Neural progenitor cell (in vitro differentiated cells): ENCODE results near the gene C1QBP.

Source experiments
- CTCF ChIP-seq: fragments of 200-600 bp; sonication (generic); IDR thresholded peaks from 2 replicates; pipeline ENCODE4 v1.5.1; 2017; ENCODE audit warnings: antibody characterized with exemption, mild to moderate bottlenecking
- EZH2 ChIP-seq: fragments of 200-600 bp; sonication (generic); IDR thresholded peaks from 2 replicates; pipeline ENCODE4 v1.6.1; 2017; ENCODE audit warnings: antibody characterized with exemption, mild to moderate bottlenecking, moderate library complexity
- EZH2phosphoT487 ChIP-seq: fragments of 200-600 bp; sonication (generic); IDR thresholded peaks from 2 replicates; pipeline ENCODE4 v1.6.1; 2017; ENCODE audit warnings: antibody characterized with exemption

- no peak for TF ChIP-seq CTCF
- no peak for TF ChIP-seq EZH2phosphoT487
- TF ChIP-seq EZH2, result no peak
Observed at GRCh38 chr17:5478992-5479391, 40.0 kb upstream of the C1QBP start.
